Keratinocyte (primary cell): ENCODE data around the gene STK16. TPM values are rescaled to one million over a fixed set of nuclear protein-coding genes. Genes with fewer than 3 reads are reported as not detected.

Source experiments
- DNase-seq: peaks from one replicate; pipeline ENCODE4 v3.0.0-alpha.2; 2011; ENCODE audit warnings: low read depth, missing footprints, low spot score
- FAIRE-seq: peaks from 2 replicates; lab custom pipeline; 2011; peaks lifted over from hg19 to GRCh38; lab: Jason Lieb, UNC
- H2AFZ ChIP-seq: 2 replicates; pipeline ENCODE4 v1.6.0; 2012; ENCODE audit warnings: low read length, control low read depth, inconsistent platforms; ENCODE audit not compliant: control insufficient read depth
- H3K27ac ChIP-seq: 2 replicates; pipeline ENCODE4 v1.5.1; 2011; ENCODE audit warnings: low read length; ENCODE audit not compliant: control insufficient read depth, insufficient read depth
- H3K27me3 ChIP-seq: 3 replicates; pipeline ENCODE4 v1.6.0; 2011; ENCODE audit warnings: low read length; ENCODE audit not compliant: control insufficient read depth, insufficient read depth; ENCODE audit errors: extremely low read depth
- H3K36me3 ChIP-seq, 2 experiments: 2 replicates in 1 of 2; 3 replicates in 1 of 2; pipeline ENCODE4 v1.5.1; 2011; ENCODE audit warnings: low read length in 2 of 2, mild to moderate bottlenecking in 1 of 2; ENCODE audit not compliant: control insufficient read depth in 2 of 2, insufficient read depth in 2 of 2; ENCODE audit errors: extremely low read depth in 1 of 2
- H3K4me1 ChIP-seq: 3 replicates; pipeline ENCODE4 v1.5.1; 2011; ENCODE audit warnings: low read length; ENCODE audit not compliant: control insufficient read depth, insufficient read depth; ENCODE audit errors: extremely low read depth
- H3K4me2 ChIP-seq: 3 replicates; pipeline ENCODE4 v1.6.0; 2011; ENCODE audit warnings: low read depth, low read length; ENCODE audit not compliant: control insufficient read depth, insufficient read depth; ENCODE audit errors: extremely low read depth
- H3K4me3 ChIP-seq, 3 experiments: fragments of 200-600 bp in 1 of 3; sonication (generic) in 1 of 3; 2 replicates in 2 of 3; 3 replicates in 1 of 3; pipeline ENCODE4 v1.5.1; 2011 to 2016; ENCODE audit warnings: low read length in 3 of 3, mild to moderate bottlenecking in 3 of 3, control low read depth in 2 of 3, inconsistent platforms in 1 of 3, low read depth in 1 of 3, mixed read lengths in 1 of 3, mixed run types in 1 of 3, moderate library complexity in 1 of 3; ENCODE audit not compliant: control insufficient read depth in 2 of 3, insufficient read depth in 2 of 3; ENCODE audit errors: extremely low read depth in 1 of 3
- H3K79me2 ChIP-seq: 2 replicates; pipeline ENCODE4 v1.6.0; 2012; ENCODE audit warnings: low read length; ENCODE audit not compliant: control insufficient read depth, insufficient read depth
- H3K9ac ChIP-seq: 3 replicates; pipeline ENCODE4 v1.6.0; 2011; ENCODE audit warnings: low read length; ENCODE audit not compliant: control insufficient read depth, insufficient read depth; ENCODE audit errors: extremely low read depth
- H3K9me1 ChIP-seq: 3 replicates; pipeline ENCODE4 v1.6.0; 2011; ENCODE audit warnings: low read length; ENCODE audit not compliant: control insufficient read depth, insufficient read depth; ENCODE audit errors: extremely low read depth
- H3K9me3 ChIP-seq: 2 replicates; pipeline ENCODE4 v1.5.1; 2012; ENCODE audit warnings: low read depth, low read length; ENCODE audit not compliant: control insufficient read depth
- H4K20me1 ChIP-seq: 3 replicates; pipeline ENCODE4 v1.6.0; 2011; ENCODE audit warnings: low read length; ENCODE audit not compliant: control insufficient read depth, insufficient read depth; ENCODE audit errors: extremely low read depth
- EZH2 ChIP-seq: IDR thresholded peaks from one replicate; pipeline ENCODE4 v1.6.1; 2012; ENCODE audit warnings: inconsistent platforms, mild to moderate bottlenecking, low read length, moderate library complexity
- dilution Hi-C: fragments of 300-500 bp; cut with MboI; formaldehyde crosslinking; loops from one replicate; pipeline ENCODE4 v1.7.0; 2020; ENCODE audit warnings: low sequenced_read_pairs; ENCODE audit not compliant: extremely low pct_ligation_motif_present
- polyA plus RNA-seq, 5 experiments: library from polyadenylated mRNA; depleted of rRNA in 3 of 5; stranded (reverse) in 3 of 5; stranded (forward) in 1 of 5; unstranded in 1 of 5; fragments of >200 nt; gene quantifications; 1 replicate in 1 of 5; 2 replicates in 3 of 5; 3 replicates in 1 of 5; pipeline versions ENCODE4 v1.2.1 to v1.2.3, GENCODE V29; 2011 to 2012; ENCODE audit warnings: missing spikeins in 2 of 5, low read depth in 1 of 5, low replicate concordance in 1 of 5
- TF ChIP-seq, protein P1 (sequence below), 3 experiments: IDR thresholded peaks in 1 of 3; conservative IDR thresholded peaks in 1 of 3; optimal IDR thresholded peaks in 1 of 3; 2 replicates in 2 of 3; 3 replicates in 1 of 3; pipeline versions ENCODE3 to v1.5.1; 2011; ENCODE audit warnings: low read length in 3 of 3, mild to moderate bottlenecking in 3 of 3, moderate library complexity in 2 of 3, control low read depth in 1 of 3, inconsistent platforms in 1 of 3; ENCODE audit not compliant: insufficient read depth in 2 of 3; ENCODE audit errors: extremely low read depth in 1 of 3

Gene STK16
- polyA plus RNA-seq, 1 donor (not counting 4 experiments of a cell fraction or from before 2014, with no cell fraction given): 35.8 TPM

- Histone ChIP-seq H4K20me1 (no peaks in the 10 kb centered on the region), H3K79me2 (no peaks in the 10 kb centered on the region), H3K9me1 (no peaks in the 10 kb centered on the region), H3K36me3 (peaks cover 23 to 29% of the 10 kb centered on the region in 2 experiments), H3K9ac (no peak overlapping the region), H3K9me3 (no peaks in the 10 kb centered on the region), H3K4me3 (no peak overlapping the region), H2AFZ (no peak overlapping the region), H3K4me1 (peaks cover 16% of the 10 kb centered on the region), H3K27me3 (no peaks in the 10 kb centered on the region), H3K27ac (no peak overlapping the region), H3K4me2 (no peak overlapping the region)
- TF ChIP-seq, protein P1, sequence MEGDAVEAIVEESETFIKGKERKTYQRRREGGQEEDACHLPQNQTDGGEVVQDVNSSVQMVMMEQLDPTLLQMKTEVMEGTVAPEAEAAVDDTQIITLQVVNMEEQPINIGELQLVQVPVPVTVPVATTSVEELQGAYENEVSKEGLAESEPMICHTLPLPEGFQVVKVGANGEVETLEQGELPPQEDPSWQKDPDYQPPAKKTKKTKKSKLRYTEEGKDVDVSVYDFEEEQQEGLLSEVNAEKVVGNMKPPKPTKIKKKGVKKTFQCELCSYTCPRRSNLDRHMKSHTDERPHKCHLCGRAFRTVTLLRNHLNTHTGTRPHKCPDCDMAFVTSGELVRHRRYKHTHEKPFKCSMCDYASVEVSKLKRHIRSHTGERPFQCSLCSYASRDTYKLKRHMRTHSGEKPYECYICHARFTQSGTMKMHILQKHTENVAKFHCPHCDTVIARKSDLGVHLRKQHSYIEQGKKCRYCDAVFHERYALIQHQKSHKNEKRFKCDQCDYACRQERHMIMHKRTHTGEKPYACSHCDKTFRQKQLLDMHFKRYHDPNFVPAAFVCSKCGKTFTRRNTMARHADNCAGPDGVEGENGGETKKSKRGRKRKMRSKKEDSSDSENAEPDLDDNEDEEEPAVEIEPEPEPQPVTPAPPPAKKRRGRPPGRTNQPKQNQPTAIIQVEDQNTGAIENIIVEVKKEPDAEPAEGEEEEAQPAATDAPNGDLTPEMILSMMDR (optimal IDR thresholded peaks at IDR 0.05 in 1 of 3, IDR thresholded peaks at IDR 0.05 in 1 of 3, conservative IDR thresholded peaks at IDR 0.05 in 1 of 3; ENCODE audit: extremely low read depth in 1 of 3, insufficient read depth in 2 of 3, low read length in 3 of 3): no peak
- no peak for TF ChIP-seq EZH2
- DNase-seq: no peak
- FAIRE-seq: no peak
- dilution Hi-C loops: no loop called here
These were observed 34.4 kb upstream of the STK16 start for GRCh38 chr2:219210886-219211362.

- no peak overlapping the region for H3K4me3 ChIP-seq
- TF ChIP-seq, protein P1 (optimal IDR thresholded peaks at IDR 0.05 in 1 of 3, IDR thresholded peaks at IDR 0.05 in 1 of 3, conservative IDR thresholded peaks at IDR 0.05 in 1 of 3; ENCODE audit: extremely low read depth in 1 of 3, insufficient read depth in 2 of 3, low read length in 3 of 3): no peak
- no peak for TF ChIP-seq EZH2
- H3K79me2 ChIP-seq: no peaks in the 10 kb centered on the region
- no peaks in the 10 kb centered on the region for H3K27me3 ChIP-seq
- FAIRE-seq (no peak), DNase-seq (no peak)
- no peak overlapping the region for H3K9ac ChIP-seq
- H3K9me3 ChIP-seq: no peaks in the 10 kb centered on the region
- H3K4me1 ChIP-seq: peaks cover 11% of the 10 kb centered on the region
- H4K20me1 ChIP-seq: no peaks in the 10 kb centered on the region
- no peak overlapping the region for H2AFZ ChIP-seq
- no peak overlapping the region for H3K4me2 ChIP-seq
- no peaks in the 10 kb centered on the region for H3K9me1 ChIP-seq
- dilution Hi-C loops: no loop called here
- no peak overlapping the region for H3K27ac ChIP-seq
- peaks cover 20 to 31% of the 10 kb centered on the region in 2 experiments for H3K36me3 ChIP-seq
These were observed 32.3 kb upstream of the STK16 start for GRCh38 chr2:219213026-219213415.
